ENCODE data around the gene DBF4B. TPM values are rescaled to one million over a fixed set of nuclear protein-coding genes. Genes with fewer than 3 reads are reported as not detected.
A peak's percentile ranks its signal among the peaks of the same experiment; 100 is the strongest.

The DBF4B gene
- total and polyA plus RNA-seq, 9 donors, result 4.1 to 11.3 (median 7.8) TPM

DNA sequence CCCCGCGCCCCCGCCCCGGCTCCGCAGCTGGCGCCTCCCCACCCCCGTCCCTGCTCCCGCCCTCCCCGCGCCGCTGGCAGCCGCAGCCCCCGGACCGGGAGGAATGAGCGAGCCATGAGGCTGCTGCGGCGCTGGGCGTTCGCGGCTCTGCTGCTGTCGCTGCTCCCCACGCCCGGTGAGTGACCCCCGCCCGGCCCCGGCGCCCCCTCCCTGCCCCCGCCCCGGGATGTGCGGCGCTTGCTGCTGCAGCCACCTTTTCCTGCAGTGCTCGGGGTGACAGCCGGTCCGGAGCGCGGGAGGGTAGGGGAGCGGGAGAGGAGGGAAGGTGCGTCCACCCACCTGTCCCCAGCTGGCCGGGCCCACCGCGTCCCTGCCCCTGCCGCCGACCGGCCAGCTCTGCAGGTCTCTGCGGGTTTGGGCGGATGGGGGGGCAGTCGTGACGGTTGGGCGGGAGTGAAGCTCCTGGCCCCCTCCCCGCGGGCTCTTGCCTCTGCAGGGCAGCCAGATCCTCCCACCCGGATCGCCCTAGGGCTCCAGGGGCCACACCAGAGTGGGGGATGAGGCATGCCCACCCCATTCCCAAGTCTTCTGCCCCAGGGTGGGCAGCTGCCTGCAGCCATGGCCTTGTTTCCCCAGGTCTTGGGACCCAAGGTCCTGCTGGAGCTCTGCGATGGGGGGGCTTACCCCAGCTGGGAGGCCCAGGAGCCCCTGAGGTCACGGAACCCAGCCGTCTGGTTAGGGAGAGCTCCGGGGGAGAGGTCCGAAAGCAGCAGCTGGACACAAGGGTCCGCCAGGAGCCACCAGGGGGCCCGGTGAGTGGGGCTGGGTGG, 50.8 kb downstream of the DBF4B start:
- Histone ChIP-seq H3K36me3 (ENCODE audit: control insufficient read depth, insufficient read depth, low read length) (no peaks in the 10 kb centered on the region), H3K27ac (ENCODE audit: low read length) (no peak overlapping the region), H3K4me3 (ENCODE audit: low read length) (peak overlapping the region; percentile 32), H3K9me3 (replicated peaks; ENCODE audit: control insufficient read depth, low read depth, low read length) (no peaks in the 10 kb centered on the region), H3K4me1 (ENCODE audit: control insufficient read depth, insufficient read depth, low read length) (peaks cover 14% of the 10 kb centered on the region), H3K27me3 (ENCODE audit: control insufficient read depth, insufficient read depth, low read length) (peaks cover 42% of the 10 kb centered on the region)
- 7% methylated on average over 49 of the region's 60 CpGs for WGBS (ENCODE audit: insufficient coverage)
- DNase-seq, result no peak

DNA sequence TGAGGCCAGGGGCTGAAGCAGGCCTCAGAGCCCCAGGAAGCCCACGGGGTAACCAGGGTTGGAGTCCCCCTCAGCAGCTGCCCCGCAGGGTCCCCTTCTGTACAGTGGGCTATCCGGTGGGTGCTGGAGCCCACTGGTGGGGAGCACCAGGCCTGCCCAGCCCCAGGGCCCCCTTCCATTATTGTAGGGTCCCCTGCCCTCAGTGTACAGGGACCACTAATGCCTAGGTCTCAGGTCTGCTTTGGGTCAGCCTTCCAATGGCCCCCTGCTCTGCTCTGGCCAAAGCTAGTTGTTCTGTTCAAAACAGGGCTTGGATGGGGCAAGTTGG, 51.4 kb downstream of the DBF4B start:
- 100% methylated on average over 1 of the region's 3 CpGs for WGBS (ENCODE audit: insufficient coverage)
- H3K4me3 ChIP-seq (ENCODE audit: low read length), result no peak overlapping the region

GRCh38 chr17:44760474-44761308, 52.2 kb downstream of the DBF4B start:
- Histone ChIP-seq H3K4me3 (ENCODE audit: low read length) (no peak overlapping the region), H3K27ac (ENCODE audit: low read length) (no peak overlapping the region), H3K27me3 (ENCODE audit: control insufficient read depth, insufficient read depth, low read length) (peaks cover 42% of the 10 kb centered on the region), H3K9me3 (replicated peaks; ENCODE audit: control insufficient read depth, low read depth, low read length) (no peaks in the 10 kb centered on the region), H3K4me1 (ENCODE audit: control insufficient read depth, insufficient read depth, low read length) (peaks cover 14% of the 10 kb centered on the region), H3K36me3 (ENCODE audit: control insufficient read depth, insufficient read depth, low read length) (no peaks in the 10 kb centered on the region)
- WGBS (ENCODE audit: insufficient coverage), result 82% methylated on average over 9 of the region's 13 CpGs
- DNase-seq, result no peak

More for the DNA sequence above, 51.4 kb downstream of the DBF4B start:
- H3K27me3 ChIP-seq (ENCODE audit: control insufficient read depth, insufficient read depth, low read length), result peaks cover 42% of the 10 kb centered on the region
- no peaks in the 10 kb centered on the region for H3K9me3 ChIP-seq (replicated peaks; ENCODE audit: control insufficient read depth, low read depth, low read length)
- H3K27ac ChIP-seq (ENCODE audit: low read length), result no peak overlapping the region
- DNase-seq, result no peak
- peaks cover 14% of the 10 kb centered on the region for H3K4me1 ChIP-seq (ENCODE audit: control insufficient read depth, insufficient read depth, low read length)
- H3K36me3 ChIP-seq (ENCODE audit: control insufficient read depth, insufficient read depth, low read length), result no peaks in the 10 kb centered on the region

DNA sequence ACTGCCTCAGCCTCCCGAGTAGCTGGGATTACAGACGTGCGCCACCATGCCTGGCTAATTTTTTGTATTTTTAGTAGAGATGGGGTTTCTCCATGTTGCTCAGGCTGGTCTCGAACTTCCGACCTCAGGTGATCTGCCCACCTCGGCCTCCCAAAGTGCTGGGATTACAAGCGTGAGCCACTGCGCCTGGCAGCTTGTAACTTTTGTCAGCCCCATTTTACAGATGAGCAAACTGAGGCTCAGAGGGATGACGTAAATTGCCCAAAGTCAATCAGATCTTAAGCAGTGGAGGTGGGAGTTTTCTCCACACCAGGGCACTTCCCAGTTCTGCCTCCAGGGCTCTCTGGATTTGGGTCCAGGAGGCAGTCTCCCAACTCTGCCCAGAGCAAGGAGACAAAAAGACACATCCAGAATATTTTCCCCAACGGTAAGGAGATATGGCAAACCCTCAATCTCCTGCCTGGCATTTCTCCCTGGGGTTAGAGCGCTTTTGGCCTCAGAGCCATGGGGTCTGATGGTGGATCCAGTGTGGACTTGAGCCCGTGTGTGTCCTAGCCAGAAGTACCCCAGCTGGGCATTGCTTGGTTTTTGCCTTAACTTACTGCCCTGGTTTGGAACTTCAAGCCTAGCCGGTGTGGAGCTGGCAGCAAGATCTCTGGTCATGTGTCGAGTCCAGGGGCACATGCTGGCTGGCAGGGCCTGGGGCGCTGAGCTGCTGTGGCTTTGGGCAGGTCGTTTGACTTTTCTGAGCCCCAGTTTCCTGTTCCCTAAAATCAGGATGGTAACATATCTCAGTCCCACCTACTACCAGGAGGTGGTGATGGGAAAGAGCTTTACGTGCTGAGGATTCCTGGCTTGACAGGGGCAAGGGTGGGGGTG, 53.7 kb downstream of the DBF4B start:
- WGBS (ENCODE audit: insufficient coverage), result 83% methylated on average over 9 of the region's 17 CpGs

GRCh38 chr17:44763170-44763569, 54.7 kb downstream of the DBF4B start:
- Histone ChIP-seq H3K36me3 (ENCODE audit: control insufficient read depth, insufficient read depth, low read length) (no peaks in the 10 kb centered on the region), H3K27ac (ENCODE audit: low read length) (no peak overlapping the region), H3K4me1 (ENCODE audit: control insufficient read depth, insufficient read depth, low read length) (peaks cover 21% of the 10 kb centered on the region), H3K27me3 (ENCODE audit: control insufficient read depth, insufficient read depth, low read length) (peaks cover 28% of the 10 kb centered on the region), H3K9me3 (replicated peaks; ENCODE audit: control insufficient read depth, low read depth, low read length) (no peaks in the 10 kb centered on the region), H3K4me3 (ENCODE audit: low read length) (no peak overlapping the region)
- no peak for DNase-seq
- 73% methylated on average over 4 of the region's 5 CpGs for WGBS (ENCODE audit: insufficient coverage)

More for the DNA sequence above, 53.7 kb downstream of the DBF4B start:
- Histone ChIP-seq H3K27ac (ENCODE audit: low read length) (no peak overlapping the region), H3K9me3 (replicated peaks; ENCODE audit: control insufficient read depth, low read depth, low read length) (no peaks in the 10 kb centered on the region), H3K36me3 (ENCODE audit: control insufficient read depth, insufficient read depth, low read length) (no peaks in the 10 kb centered on the region), H3K4me1 (ENCODE audit: control insufficient read depth, insufficient read depth, low read length) (peaks cover 22% of the 10 kb centered on the region), H3K4me3 (ENCODE audit: low read length) (no peak overlapping the region), H3K27me3 (ENCODE audit: control insufficient read depth, insufficient read depth, low read length) (peaks cover 38% of the 10 kb centered on the region)
- DNase-seq, result no peak

DNA sequence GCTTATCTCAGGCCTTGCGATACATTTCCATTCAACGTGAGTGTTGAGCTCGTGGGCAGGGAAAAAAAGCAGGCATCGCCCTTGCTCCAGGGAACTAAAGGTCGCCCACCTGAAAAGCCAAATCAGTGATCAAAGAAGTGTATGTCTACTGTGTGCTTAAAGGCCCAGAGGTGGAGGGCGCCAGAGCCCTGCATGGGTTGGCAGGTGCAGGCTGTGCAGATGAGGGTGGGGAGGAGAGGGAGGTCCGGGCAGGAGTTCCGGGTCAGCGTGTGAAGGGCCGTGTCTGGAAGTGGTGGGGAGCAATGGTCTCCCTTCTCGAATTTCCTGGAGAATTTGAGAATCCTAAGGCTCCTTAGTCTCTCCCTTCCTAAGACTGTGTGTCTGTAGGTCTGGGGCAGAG, 57.5 kb downstream of the DBF4B start:
- WGBS (ENCODE audit: insufficient coverage), result 72% methylated on average over 5 of the region's 11 CpGs
- Histone ChIP-seq H3K4me1 (ENCODE audit: control insufficient read depth, insufficient read depth, low read length) (peaks cover 14% of the 10 kb centered on the region), H3K27ac (ENCODE audit: low read length) (no peak overlapping the region), H3K9me3 (replicated peaks; ENCODE audit: control insufficient read depth, low read depth, low read length) (no peaks in the 10 kb centered on the region), H3K27me3 (ENCODE audit: control insufficient read depth, insufficient read depth, low read length) (peaks cover 8% of the 10 kb centered on the region), H3K36me3 (ENCODE audit: control insufficient read depth, insufficient read depth, low read length) (no peaks in the 10 kb centered on the region), H3K4me3 (ENCODE audit: low read length) (no peak overlapping the region)
- DNase-seq, result no peak

GRCh38 chr17:44766409-44767038, 58.1 kb downstream of the DBF4B start:
- no peaks in the 10 kb centered on the region for H3K9me3 ChIP-seq (replicated peaks; ENCODE audit: control insufficient read depth, low read depth, low read length)
- no peaks in the 10 kb centered on the region for H3K36me3 ChIP-seq (ENCODE audit: control insufficient read depth, insufficient read depth, low read length)
- H3K4me1 ChIP-seq (ENCODE audit: control insufficient read depth, insufficient read depth, low read length), result peaks cover 17% of the 10 kb centered on the region
- no peak for DNase-seq
- H3K27me3 ChIP-seq (ENCODE audit: control insufficient read depth, insufficient read depth, low read length), result peaks cover 5% of the 10 kb centered on the region
- 28% methylated on average over 6 of the region's 8 CpGs for WGBS (ENCODE audit: insufficient coverage)
- H3K27ac ChIP-seq (ENCODE audit: low read length), result no peak overlapping the region
- no peak overlapping the region for H3K4me3 ChIP-seq (ENCODE audit: low read length)

DNA sequence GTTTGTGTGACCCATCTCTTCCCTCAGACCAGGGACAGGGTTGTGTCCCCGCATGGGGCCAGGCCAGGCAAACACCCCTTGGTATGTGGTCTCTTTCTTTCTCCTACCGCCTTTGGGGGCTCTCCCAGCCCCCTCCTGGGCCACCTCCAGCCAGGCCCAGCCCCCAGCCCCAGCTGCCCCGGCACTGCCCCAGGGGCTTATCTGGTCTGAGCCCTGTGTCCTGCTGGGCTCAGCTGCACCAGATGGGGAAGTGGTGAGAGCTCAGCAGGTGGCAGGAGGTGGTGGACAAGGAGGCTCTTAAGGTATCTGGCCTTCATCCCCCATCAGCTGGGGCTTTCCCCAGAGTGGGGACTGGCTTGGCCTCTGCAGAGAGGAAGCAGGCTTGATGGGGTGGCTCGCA, 59.0 kb downstream of the DBF4B start:
- DNase-seq, result no peak

GRCh38 chr17:44768505-44769142, 60.2 kb downstream of the DBF4B start:
- Histone ChIP-seq H3K4me3 (ENCODE audit: low read length) (no peak overlapping the region), H3K27ac (ENCODE audit: low read length) (no peak overlapping the region), H3K36me3 (ENCODE audit: control insufficient read depth, insufficient read depth, low read length) (no peaks in the 10 kb centered on the region), H3K4me1 (ENCODE audit: control insufficient read depth, insufficient read depth, low read length) (peaks cover 26% of the 10 kb centered on the region), H3K27me3 (ENCODE audit: control insufficient read depth, insufficient read depth, low read length) (no peaks in the 10 kb centered on the region), H3K9me3 (replicated peaks; ENCODE audit: control insufficient read depth, low read depth, low read length) (no peaks in the 10 kb centered on the region)
- WGBS (ENCODE audit: insufficient coverage), result 74% methylated on average over 8 of the region's 11 CpGs
- no peak for DNase-seq

More for the DNA sequence above, 59.0 kb downstream of the DBF4B start:
- WGBS (ENCODE audit: insufficient coverage), result 74% methylated on average over 2 of the region's 4 CpGs
- H3K27me3 ChIP-seq (ENCODE audit: control insufficient read depth, insufficient read depth, low read length), result peaks cover 3% of the 10 kb centered on the region
- no peak overlapping the region for H3K27ac ChIP-seq (ENCODE audit: low read length)
- peaks cover 22% of the 10 kb centered on the region for H3K4me1 ChIP-seq (ENCODE audit: control insufficient read depth, insufficient read depth, low read length)
- no peak overlapping the region for H3K4me3 ChIP-seq (ENCODE audit: low read length)
- no peaks in the 10 kb centered on the region for H3K36me3 ChIP-seq (ENCODE audit: control insufficient read depth, insufficient read depth, low read length)
- no peaks in the 10 kb centered on the region for H3K9me3 ChIP-seq (replicated peaks; ENCODE audit: control insufficient read depth, low read depth, low read length)

Measured in muscle of leg (tissue), 11 donors.